HCT116 (cell line): ENCODE data around the gene LZIC. TPM values are rescaled to one million over a fixed set of nuclear protein-coding genes. Genes with fewer than 3 reads are reported as not detected.

ENCODE experiments used
- ATAC-seq: fragments of 200-7000 bp; cut with Tn5 transposase; 2 replicates; pipeline ENCODE4 v1.9.1; 2020; ENCODE audit warnings: mild to moderate bottlenecking, moderate library complexity
- BruUV-seq: library from RNA; stranded (reverse); fragments of 400-500 nt; replicated peaks from 2 replicates; lab custom pipeline; 2021; lab: Mats Ljungman, UMichigan
- CTCF ChIA-PET: fragments of 300-600 bp; sonication (Branson Sonifier 250); formaldehyde crosslinking; loops from one replicate; lab custom pipeline; 2021; ENCODE audit warnings: antibody characterized with exemption; lab: Charles Lee
- POLR2A ChIA-PET: fragments of 300-600, 350-600 bp; sonication (Branson Sonifier 250); formaldehyde crosslinking; loops from one replicate; lab custom pipeline; 2021; ENCODE audit warnings: antibody characterized with exemption; lab: Charles Lee
- RAD21 ChIA-PET, 2 experiments: fragments of 300-600 bp; sonication (Branson Sonifier 250); formaldehyde crosslinking; loops; one replicate each; lab custom pipeline; 2023; ENCODE audit warnings: low total read pairs in 2 of 2; ENCODE audit not compliant: uncharacterized antibody in 2 of 2, unreplicated experiment in 2 of 2, low non-redundant PET in 1 of 2; lab: Charles Lee
- DNase-seq: peaks from one replicate; pipeline ENCODE4 v3.0.0-alpha.2; 2010; ENCODE audit warnings: low read depth, low spot score
- H2AFZ ChIP-seq: fragments of 200-600 bp; shearing (Covaris generic), sonication (generic); 2 replicates; pipeline ENCODE4 v1.6.1; 2017; ENCODE audit warnings: low read depth, mixed run types, mixed read lengths, antibody characterized with exemption, low read length; ENCODE audit not compliant: poor library complexity, severe bottlenecking
- H3K27ac ChIP-seq: 2 replicates; pipeline ENCODE4 v1.5.1; 2012; ENCODE audit warnings: low read depth, low read length
- H3K27me3 ChIP-seq: fragments of 200-600 bp; sonication (generic); 2 replicates; pipeline ENCODE4 v1.6.1; 2016; ENCODE audit warnings: mixed run types, low read length, mixed read lengths; ENCODE audit not compliant: insufficient read depth
- H3K36me3 ChIP-seq, 2 experiments: fragments of 200-500 bp in 1 of 2; fragments of 200-600 bp in 1 of 2; sonication (Bioruptor generic) in 1 of 2; sonication (generic) in 1 of 2; 2 replicates each; pipeline versions ENCODE4 v1.5.1 to v1.6.1; 2014 to 2016; ENCODE audit warnings: low read length in 2 of 2, inconsistent platforms in 1 of 2, mixed read lengths in 1 of 2, mixed run types in 1 of 2; ENCODE audit not compliant: insufficient read depth in 2 of 2, control insufficient read depth in 1 of 2
- H3K4me1 ChIP-seq, 2 experiments: fragments of 200-600 bp in 1 of 2; sonication (generic) in 1 of 2; 2 replicates each; pipeline versions ENCODE4 v1.5.1 to v1.6.1; 2012 to 2017; ENCODE audit warnings: low read length in 2 of 2, inconsistent platforms in 1 of 2, mild to moderate bottlenecking in 1 of 2, mixed read lengths in 1 of 2, mixed run types in 1 of 2, moderate library complexity in 1 of 2; ENCODE audit not compliant: insufficient read depth in 2 of 2, control insufficient read depth in 1 of 2
- H3K4me2 ChIP-seq: fragments of 200-600 bp; sonication (generic); 2 replicates; pipeline ENCODE4 v1.6.1; 2017; ENCODE audit warnings: mixed run types, low read length, mixed read lengths
- H3K4me3 ChIP-seq, 2 experiments: fragments of 200-600 bp in 1 of 2; sonication (generic) in 1 of 2; replicated peaks in 1 of 2; 2 replicates each; pipeline ENCODE4 v1.5.1; 2011 to 2016; ENCODE audit warnings: low read length in 2 of 2, control low read depth in 1 of 2, low read depth in 1 of 2, mild to moderate bottlenecking in 1 of 2, mixed read lengths in 1 of 2, mixed run types in 1 of 2
- H3K79me2 ChIP-seq: fragments of 200-600 bp; sonication (generic); 2 replicates; pipeline ENCODE4 v1.6.1; 2017; ENCODE audit warnings: mild to moderate bottlenecking, mixed run types, low read length, moderate library complexity, mixed read lengths; ENCODE audit not compliant: insufficient read depth
- H3K9ac ChIP-seq: fragments of 200-600 bp; sonication (generic); 2 replicates; pipeline ENCODE4 v1.6.1; 2016; ENCODE audit warnings: low read length, mixed read lengths
- H3K9me2 ChIP-seq: fragments of 200-600 bp; sonication (generic), shearing (Covaris generic); 2 replicates; pipeline ENCODE4 v1.6.1; 2017; ENCODE audit warnings: mixed run types, mild to moderate bottlenecking, moderate library complexity; ENCODE audit not compliant: insufficient read depth
- H3K9me3 ChIP-seq, 2 experiments: fragments of 200-500 bp in 1 of 2; fragments of 200-600 bp in 1 of 2; sonication (Bioruptor generic) in 1 of 2; sonication (generic) in 1 of 2; 2 replicates each; pipeline ENCODE4 v1.6.1; 2014 to 2017; ENCODE audit warnings: low read length in 2 of 2, mixed read lengths in 2 of 2, inconsistent platforms in 1 of 2, low read depth in 1 of 2, mild to moderate bottlenecking in 1 of 2, mixed run types in 1 of 2, moderate library complexity in 1 of 2; ENCODE audit not compliant: control insufficient read depth in 1 of 2, insufficient read depth in 1 of 2
- H4K20me1 ChIP-seq: fragments of 200-600 bp; sonication (generic), shearing (Covaris generic); 2 replicates; pipeline ENCODE4 v1.6.1; 2017; ENCODE audit warnings: mixed run types, mild to moderate bottlenecking, moderate library complexity; ENCODE audit not compliant: insufficient read depth
- EGR1 ChIP-seq: IDR thresholded peaks from 2 replicates; pipeline ENCODE4 v1.6.1; 2012; ENCODE audit warnings: low read depth
- EZH2 ChIP-seq: fragments of 200-600 bp; sonication (generic); IDR thresholded peaks from 2 replicates; pipeline ENCODE4 v1.6.1; 2017; ENCODE audit warnings: antibody characterized with exemption, mixed run types
- EZH2phosphoT487 ChIP-seq: fragments of 200-600 bp; IDR thresholded peaks from 2 replicates; pipeline ENCODE4 v1.6.1; 2018; ENCODE audit warnings: antibody characterized with exemption, borderline replicate concordance
- FOSL1 ChIP-seq: IDR thresholded peaks from 2 replicates; pipeline ENCODE4 v1.6.1; 2012; ENCODE audit warnings: low read depth
- JUND ChIP-seq: IDR thresholded peaks from 2 replicates; pipeline ENCODE4 v1.6.1; 2012
- POLR2A ChIP-seq: IDR thresholded peaks from 2 replicates; pipeline ENCODE4 v1.7.0; 2011; ENCODE audit warnings: borderline replicate concordance; ENCODE audit not compliant: insufficient read depth, insufficient read length; ENCODE audit errors: extremely low read depth
- RAD21 ChIP-seq: IDR thresholded peaks from 2 replicates; pipeline ENCODE4 v1.6.1; 2012; ENCODE audit warnings: low read depth, mild to moderate bottlenecking
- SP1 ChIP-seq: IDR thresholded peaks from 2 replicates; pipeline ENCODE4 v1.6.1; 2012; ENCODE audit warnings: low read depth
- SRF ChIP-seq: IDR thresholded peaks from 2 replicates; pipeline ENCODE4 v1.6.1; 2012; ENCODE audit warnings: low read depth
- TCF7L2 ChIP-seq: IDR thresholded peaks from 2 replicates; pipeline ENCODE4 v1.7.0; 2011; ENCODE audit warnings: borderline replicate concordance, inconsistent platforms; ENCODE audit not compliant: insufficient read depth, insufficient read length; ENCODE audit errors: extremely low read depth
- ZBTB33 ChIP-seq: IDR thresholded peaks from 2 replicates; pipeline ENCODE4 v1.6.1; 2011; ENCODE audit warnings: mild to moderate bottlenecking, low read length, moderate library complexity; ENCODE audit not compliant: insufficient replicate concordance; ENCODE audit errors: extremely low read depth
- ZNF274 ChIP-seq: fragments of 200-500 bp; sonication (Bioruptor generic); IDR thresholded peaks from 2 replicates; pipeline ENCODE4 v1.6.1; 2014; ENCODE audit warnings: mild to moderate bottlenecking, low read depth, low read length, inconsistent platforms
- intact Hi-C: fragments of 100-400 bp; cut with micrococcal nuclease; formaldehyde crosslinking; loops from 2 replicates; pipeline ENCODE4 v1.10.0; 2022
- total RNA-seq: library from RNA; stranded (reverse); gene quantifications from one replicate; pipeline ENCODE4 v1.2.1, GENCODE V29; 2021; ENCODE audit not compliant: unreplicated experiment
- TF ChIP-seq, protein P1 (sequence below): IDR thresholded peaks from 2 replicates; pipeline ENCODE4 v1.6.1; 2012

Gene LZIC
- total RNA-seq, 1 experiment from 2014 or later: 26.6 TPM

GRCh38 chr1:9888886-9889285 is 54.3 kb downstream of the LZIC start:
- intact Hi-C loops: no loop called here
- Histone ChIP-seq H3K27me3 (no peaks in the 10 kb centered on the region), H3K9me3 (no peaks in the 10 kb centered on the region), H4K20me1 (no peaks in the 10 kb centered on the region), H3K79me2 (no peaks in the 10 kb centered on the region)
- TF ChIP-seq TCF7L2: no peak
- no peak for TF ChIP-seq EGR1
- TF ChIP-seq, protein P1, sequence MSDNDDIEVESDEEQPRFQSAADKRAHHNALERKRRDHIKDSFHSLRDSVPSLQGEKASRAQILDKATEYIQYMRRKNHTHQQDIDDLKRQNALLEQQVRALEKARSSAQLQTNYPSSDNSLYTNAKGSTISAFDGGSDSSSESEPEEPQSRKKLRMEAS: no peak
- TF ChIP-seq SRF: no peak
- no peak for TF ChIP-seq FOSL1
- no peak for TF ChIP-seq JUND
- no peak for TF ChIP-seq SP1
- no peak for TF ChIP-seq POLR2A
- no peak for TF ChIP-seq RAD21
- no peak for TF ChIP-seq ZBTB33
- no peak for TF ChIP-seq EZH2
- no peak for TF ChIP-seq ZNF274
- TF ChIP-seq EZH2phosphoT487: no peak
- TF ChIP-seq, all 23 proteins: peak for 0
- Histone ChIP-seq H2AFZ (no peak overlapping the region), H3K27ac (no peak overlapping the region), H3K9me2 (no peaks in the 10 kb centered on the region), H3K36me3 (no peaks in the 10 kb centered on the region), H3K4me1 (peaks cover 53 to 74% of the 10 kb centered on the region in 2 experiments), H3K9ac (no peak overlapping the region), H3K4me2 (no peak overlapping the region; the same call in 1 of the 2 replicates), H3K4me3 (no peak overlapping the region)
- ChIA-PET RAD21 (no interaction called here), CTCF (no interaction called here), POLR2A (no interaction called here)
- BruUV-seq: no TSS peak
- no peak for ATAC-seq
- no peak for DNase-seq
